ENCODE measurements around the gene OCIAD2.
A peak's percentile ranks its signal among the peaks of the same experiment; 100 is the strongest.

- TF ChIP-seq CTCF (IDR thresholded peaks at IDR 0.05; ENCODE audit: control extremely low read depth in 1 of 3, insufficient read depth in 1 of 3, low read depth in 1 of 3, low read length in 3 of 3) (no peak), ATF2 (IDR thresholded peaks at IDR 0.05; ENCODE audit: low read length) (no peak), POLR2A (IDR thresholded peaks at IDR 0.05; ENCODE audit: control extremely low read depth in 1 of 2, low read depth in 2 of 2, low read length in 2 of 2) (0 out of 3 replicates have a peak, but pooled peaks of 1 of the 2 experiments have one; percentile 17), MAX (IDR thresholded peaks at IDR 0.05) (no peak)
Measured at GRCh38 chr4:48862038-48862437, 44.5 kb downstream of the OCIAD2 start.
